Loucy (cell line): ENCODE results near the gene PRMT1.

Experiments used
- H2AFZ ChIP-seq: fragments of 200-600 bp; sonication (generic); 2 replicates; pipeline ENCODE4 v1.6.0; 2016; ENCODE audit warnings: antibody characterized with exemption, mild to moderate bottlenecking, low read length, moderate library complexity
- H3F3A ChIP-seq: fragments of 200-600 bp; 2 replicates; pipeline ENCODE4 v1.6.0; 2016; ENCODE audit warnings: antibody characterized with exemption, low read depth, mild to moderate bottlenecking
- H3K27me3 ChIP-seq: fragments of 200-600 bp; sonication (generic); 2 replicates; pipeline ENCODE4 v1.6.1; 2014; ENCODE audit warnings: low read length, mild to moderate bottlenecking; ENCODE audit not compliant: insufficient read depth, poor library complexity, severe bottlenecking
- H3K36me3 ChIP-seq: fragments of 200-600 bp; sonication (generic); 2 replicates; pipeline ENCODE4 v1.6.1; 2016; ENCODE audit warnings: low read length; ENCODE audit not compliant: insufficient read depth
- H3K4me1 ChIP-seq: fragments of 200-600 bp; sonication (generic); 2 replicates; pipeline ENCODE4 v1.5.1; 2014; ENCODE audit warnings: low read length, mild to moderate bottlenecking; ENCODE audit not compliant: insufficient read depth, poor library complexity, severe bottlenecking
- H3K4me2 ChIP-seq: fragments of 200-600 bp; sonication (generic); 2 replicates; pipeline ENCODE4 v1.6.0; 2014; ENCODE audit warnings: antibody characterized with exemption, low read length, low read depth, mild to moderate bottlenecking; ENCODE audit not compliant: poor library complexity, severe bottlenecking
- H3K4me3 ChIP-seq: fragments of 200-600 bp; sonication (generic); 2 replicates; pipeline ENCODE4 v1.5.1; 2014; ENCODE audit warnings: low read length, mild to moderate bottlenecking, mixed read lengths; ENCODE audit not compliant: poor library complexity, severe bottlenecking
- H3K79me2 ChIP-seq: fragments of 200-600 bp; sonication (generic); 2 replicates; pipeline ENCODE4 v1.6.1; 2014; ENCODE audit warnings: low read length; ENCODE audit not compliant: insufficient read depth
- H3K9ac ChIP-seq: fragments of 200-600 bp; sonication (generic); 2 replicates; pipeline ENCODE4 v1.6.0; 2014; ENCODE audit warnings: mild to moderate bottlenecking, low read depth, low read length, moderate library complexity; ENCODE audit not compliant: poor library complexity, severe bottlenecking
- H3K9me2 ChIP-seq: fragments of 200-600 bp; sonication (generic); replicated peaks from 2 replicates; pipeline ENCODE4 v1.6.1; 2016; ENCODE audit warnings: low read depth, low read length, mixed read lengths
- H3K9me3 ChIP-seq: fragments of 200-600 bp; sonication (generic); 2 replicates; pipeline ENCODE4 v1.6.1; 2014; ENCODE audit warnings: mild to moderate bottlenecking, antibody characterized with exemption, low read length, low read depth; ENCODE audit not compliant: insufficient read depth
- H4K20me1 ChIP-seq: fragments of 200-600 bp; sonication (generic); 2 replicates; pipeline ENCODE4 v1.6.0; 2014; ENCODE audit warnings: antibody characterized with exemption, low read length, mild to moderate bottlenecking; ENCODE audit not compliant: insufficient read depth, poor library complexity, severe bottlenecking
- EZH2phosphoT487 ChIP-seq: fragments of 200-600 bp; IDR thresholded peaks from 2 replicates; pipeline ENCODE4 v1.6.1; 2018; ENCODE audit warnings: antibody characterized with exemption, mild to moderate bottlenecking, moderate library complexity, borderline replicate concordance
- TF ChIP-seq, protein P1 (sequence below): fragments of 200-600 bp; sonication (generic); conservative IDR thresholded peaks from 2 replicates; pipeline ENCODE4 v1.5.1; 2014; ENCODE audit warnings: mild to moderate bottlenecking, antibody characterized with exemption, low read length

The PRMT1 gene

DNA sequence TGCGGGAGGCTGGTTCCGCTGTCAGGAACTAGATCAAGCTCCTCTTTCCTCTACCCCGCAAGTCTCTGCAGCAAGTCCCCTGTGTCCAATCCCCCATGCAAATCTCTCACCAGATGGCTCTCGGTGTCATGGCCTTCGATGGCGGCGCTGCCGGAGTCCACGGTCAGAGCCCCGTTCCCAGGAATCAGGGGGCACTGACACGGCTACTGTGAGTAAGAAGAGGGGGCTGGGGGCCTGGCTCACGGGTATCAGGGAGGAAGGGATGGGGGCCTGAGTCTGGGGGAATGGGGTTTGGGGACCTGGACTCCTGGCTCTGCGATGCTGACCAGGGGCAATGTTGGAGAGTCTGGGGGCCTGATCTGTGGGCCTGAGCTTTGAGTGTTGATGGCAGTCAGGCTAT, 31.1 kb upstream of the PRMT1 start:
- Histone ChIP-seq H3K4me3 (no peak overlapping the region), H3K79me2 (peaks cover 42% of the 10 kb centered on the region), H3K36me3 (peaks cover 9% of the 10 kb centered on the region; the same call in 1 of the 2 replicates), H3K4me1 (peaks cover 18% of the 10 kb centered on the region), H3K27me3 (no peaks in the 10 kb centered on the region), H3K9me3 (no peaks in the 10 kb centered on the region), H3K4me2 (no peak overlapping the region), H3K9ac (no peak overlapping the region), H3K9me2 (no peaks in the 10 kb centered on the region), H2AFZ (no peak overlapping the region), H3F3A (no peaks in the 10 kb centered on the region), H4K20me1 (peaks cover 21% of the 10 kb centered on the region)
- TF ChIP-seq, protein P1, sequence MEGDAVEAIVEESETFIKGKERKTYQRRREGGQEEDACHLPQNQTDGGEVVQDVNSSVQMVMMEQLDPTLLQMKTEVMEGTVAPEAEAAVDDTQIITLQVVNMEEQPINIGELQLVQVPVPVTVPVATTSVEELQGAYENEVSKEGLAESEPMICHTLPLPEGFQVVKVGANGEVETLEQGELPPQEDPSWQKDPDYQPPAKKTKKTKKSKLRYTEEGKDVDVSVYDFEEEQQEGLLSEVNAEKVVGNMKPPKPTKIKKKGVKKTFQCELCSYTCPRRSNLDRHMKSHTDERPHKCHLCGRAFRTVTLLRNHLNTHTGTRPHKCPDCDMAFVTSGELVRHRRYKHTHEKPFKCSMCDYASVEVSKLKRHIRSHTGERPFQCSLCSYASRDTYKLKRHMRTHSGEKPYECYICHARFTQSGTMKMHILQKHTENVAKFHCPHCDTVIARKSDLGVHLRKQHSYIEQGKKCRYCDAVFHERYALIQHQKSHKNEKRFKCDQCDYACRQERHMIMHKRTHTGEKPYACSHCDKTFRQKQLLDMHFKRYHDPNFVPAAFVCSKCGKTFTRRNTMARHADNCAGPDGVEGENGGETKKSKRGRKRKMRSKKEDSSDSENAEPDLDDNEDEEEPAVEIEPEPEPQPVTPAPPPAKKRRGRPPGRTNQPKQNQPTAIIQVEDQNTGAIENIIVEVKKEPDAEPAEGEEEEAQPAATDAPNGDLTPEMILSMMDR, result no peak
- no peak for TF ChIP-seq EZH2phosphoT487

DNA sequence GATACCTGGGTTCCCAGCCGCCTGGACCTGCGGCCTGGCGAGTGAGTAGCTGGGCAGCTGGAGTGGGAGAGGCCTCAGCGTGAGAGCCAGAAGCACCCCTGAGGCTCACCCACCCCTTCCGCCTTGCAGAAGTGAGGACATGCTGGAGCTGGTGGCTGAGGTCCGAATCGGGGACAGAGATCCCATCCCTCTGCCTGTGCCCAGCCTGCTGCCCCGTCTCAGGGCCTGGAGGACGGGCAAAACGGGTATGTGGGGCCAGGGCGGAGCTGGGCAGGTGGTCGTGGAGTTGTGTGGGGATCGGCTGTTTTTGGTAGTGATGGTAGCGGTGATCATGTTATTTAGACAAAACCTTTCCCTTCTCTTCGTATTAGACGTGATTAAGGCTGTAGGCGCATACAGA, 30.5 kb upstream of the PRMT1 start:
- no peaks in the 10 kb centered on the region for H3K27me3 ChIP-seq
- H2AFZ ChIP-seq, result no peak overlapping the region
- no peak overlapping the region for H3K4me3 ChIP-seq
- peaks cover 21% of the 10 kb centered on the region for H4K20me1 ChIP-seq
- H3K9me2 ChIP-seq, result no peaks in the 10 kb centered on the region
- H3K36me3 ChIP-seq, result peaks cover 9% of the 10 kb centered on the region; the same call in 1 of the 2 replicates
- TF ChIP-seq, protein P1, result no peak
- no peak for TF ChIP-seq EZH2phosphoT487
- no peak overlapping the region for H3K9ac ChIP-seq
- H3K9me3 ChIP-seq, result no peaks in the 10 kb centered on the region
- H3K79me2 ChIP-seq, result peaks cover 42% of the 10 kb centered on the region
- H3K4me1 ChIP-seq, result peaks cover 18% of the 10 kb centered on the region
- no peak overlapping the region for H3K4me2 ChIP-seq
- H3F3A ChIP-seq, result no peaks in the 10 kb centered on the region

DNA sequence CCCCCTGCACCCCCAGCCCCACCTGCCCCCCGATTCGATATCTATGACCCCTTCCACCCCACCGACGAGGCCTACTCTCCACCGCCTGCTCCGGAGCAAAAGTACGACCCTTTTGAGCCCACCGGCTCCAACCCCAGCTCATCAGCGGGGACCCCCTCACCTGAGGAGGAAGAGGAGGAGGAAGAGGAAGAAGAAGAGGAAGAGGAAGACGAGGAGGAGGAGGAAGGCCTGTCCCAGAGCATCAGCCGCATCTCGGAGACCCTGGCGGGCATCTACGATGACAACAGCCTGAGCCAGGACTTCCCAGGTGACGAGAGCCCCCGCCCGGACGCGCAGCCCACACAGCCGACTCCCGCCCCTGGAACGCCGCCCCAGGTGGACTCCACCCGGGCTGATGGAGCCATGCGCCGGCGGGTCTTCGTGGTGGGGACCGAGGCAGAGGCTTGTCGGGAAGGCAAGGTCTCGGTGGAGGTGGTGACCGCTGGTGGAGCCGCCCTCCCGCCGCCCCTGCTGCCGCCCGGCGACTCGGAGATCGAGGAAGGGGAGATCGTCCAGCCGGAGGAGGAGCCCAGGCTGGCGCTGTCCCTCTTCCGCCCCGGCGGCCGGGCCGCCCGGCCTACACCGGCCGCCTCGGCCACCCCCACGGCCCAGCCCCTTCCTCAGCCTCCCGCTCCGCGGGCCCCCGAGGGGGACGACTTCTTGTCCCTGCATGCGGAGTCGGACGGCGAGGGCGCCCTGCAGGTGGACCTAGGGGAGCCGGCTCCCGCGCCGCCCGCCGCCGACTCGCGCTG, 25.8 kb upstream of the PRMT1 start:
- TF ChIP-seq, protein P1, result no peak
- TF ChIP-seq EZH2phosphoT487, result no peak
- Histone ChIP-seq H3K36me3 (peaks cover 39% of the 10 kb centered on the region; the same call in 1 of the 2 replicates), H2AFZ (no peak overlapping the region), H3K9me2 (no peaks in the 10 kb centered on the region), H3K79me2 (peaks cover 1% of the 10 kb centered on the region; the same call in 1 of the 2 replicates), H3K4me3 (no peak overlapping the region), H3K4me1 (no peaks in the 10 kb centered on the region), H3K4me2 (no peak overlapping the region), H3K9me3 (no peaks in the 10 kb centered on the region), H3F3A (no peaks in the 10 kb centered on the region), H3K9ac (no peak overlapping the region), H3K27me3 (no peaks in the 10 kb centered on the region), H4K20me1 (no peaks in the 10 kb centered on the region)
